ENCODE measurements around the gene NELFB. TPM values are rescaled to one million over a fixed set of nuclear protein-coding genes. Genes with fewer than 3 reads are reported as not detected.

NELFB gene
- total RNA-seq, 2 experiments from 2014 or later = 62.6 to 74.8 TPM

DNA sequence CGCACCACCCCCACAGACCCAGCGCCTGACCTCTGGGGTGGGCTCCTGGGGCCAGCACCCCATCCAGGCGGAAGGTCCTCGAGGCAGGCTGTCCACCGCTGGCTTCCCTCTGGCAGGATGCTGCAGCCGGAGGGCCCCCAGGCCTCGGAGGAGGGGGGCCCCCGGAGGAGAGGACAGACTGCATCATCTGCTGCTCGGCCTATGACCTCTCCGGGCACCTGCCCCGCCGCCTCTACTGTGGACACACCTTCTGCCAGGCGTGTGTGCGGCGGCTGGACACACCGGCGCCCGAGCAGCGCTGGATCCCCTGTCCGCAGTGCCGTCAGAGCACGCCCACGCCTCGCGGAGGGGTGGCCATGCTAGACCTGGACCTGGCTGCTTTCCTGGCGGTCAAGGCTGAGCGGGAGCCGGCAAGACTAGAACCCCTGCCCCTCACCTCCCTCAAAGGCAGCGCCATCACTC, 26.6 kb upstream of the NELFB start:
- no peak overlapping the region for H3K4me3 ChIP-seq (ENCODE audit: low read depth, low read length, poor library complexity, severe bottlenecking)
- TF ChIP-seq, protein P1, sequence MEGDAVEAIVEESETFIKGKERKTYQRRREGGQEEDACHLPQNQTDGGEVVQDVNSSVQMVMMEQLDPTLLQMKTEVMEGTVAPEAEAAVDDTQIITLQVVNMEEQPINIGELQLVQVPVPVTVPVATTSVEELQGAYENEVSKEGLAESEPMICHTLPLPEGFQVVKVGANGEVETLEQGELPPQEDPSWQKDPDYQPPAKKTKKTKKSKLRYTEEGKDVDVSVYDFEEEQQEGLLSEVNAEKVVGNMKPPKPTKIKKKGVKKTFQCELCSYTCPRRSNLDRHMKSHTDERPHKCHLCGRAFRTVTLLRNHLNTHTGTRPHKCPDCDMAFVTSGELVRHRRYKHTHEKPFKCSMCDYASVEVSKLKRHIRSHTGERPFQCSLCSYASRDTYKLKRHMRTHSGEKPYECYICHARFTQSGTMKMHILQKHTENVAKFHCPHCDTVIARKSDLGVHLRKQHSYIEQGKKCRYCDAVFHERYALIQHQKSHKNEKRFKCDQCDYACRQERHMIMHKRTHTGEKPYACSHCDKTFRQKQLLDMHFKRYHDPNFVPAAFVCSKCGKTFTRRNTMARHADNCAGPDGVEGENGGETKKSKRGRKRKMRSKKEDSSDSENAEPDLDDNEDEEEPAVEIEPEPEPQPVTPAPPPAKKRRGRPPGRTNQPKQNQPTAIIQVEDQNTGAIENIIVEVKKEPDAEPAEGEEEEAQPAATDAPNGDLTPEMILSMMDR (conservative IDR thresholded peaks at IDR 0.05; ENCODE audit: low read length) = no peak
- no peak for TF ChIP-seq EZH2phosphoT487 (IDR thresholded peaks at IDR 0.05; ENCODE audit: borderline replicate concordance, low read depth, low read length)
- intact Hi-C loops (cut with micrococcal nuclease; ENCODE audit: unreplicated experiment) = no loop called here
- no peak for DNase-seq (ENCODE audit: low spot score)
- H4K20me1 ChIP-seq (ENCODE audit: insufficient read depth, low read length) = no peaks in the 10 kb centered on the region
- H3K9me2 ChIP-seq (ENCODE audit: insufficient read depth, low read length) = no peaks in the 10 kb centered on the region
- H3K9me3 ChIP-seq (ENCODE audit: low read length) = no peaks in the 10 kb centered on the region
- H3K4me1 ChIP-seq (ENCODE audit: insufficient read depth, low read length, poor library complexity, severe bottlenecking) = peaks cover 11% of the 10 kb centered on the region
- H2AFZ ChIP-seq (ENCODE audit: low read length) = no peak overlapping the region
- no peaks in the 10 kb centered on the region for H3K36me3 ChIP-seq (ENCODE audit: insufficient read depth, low read length)
- ChIA-PET CTCF (ENCODE audit: unreplicated experiment) (no interaction called here), POLR2A (no interaction called here)
- no peaks in the 10 kb centered on the region for H3K79me2 ChIP-seq (ENCODE audit: insufficient read depth, low read depth, low read length)
- H3K27ac ChIP-seq (ENCODE audit: low read depth, low read length, poor library complexity, severe bottlenecking) = no peak overlapping the region
- no peak overlapping the region for H3K4me2 ChIP-seq (ENCODE audit: low read length)
- no TSS peak for BruUV-seq (replicated peaks)

DNA sequence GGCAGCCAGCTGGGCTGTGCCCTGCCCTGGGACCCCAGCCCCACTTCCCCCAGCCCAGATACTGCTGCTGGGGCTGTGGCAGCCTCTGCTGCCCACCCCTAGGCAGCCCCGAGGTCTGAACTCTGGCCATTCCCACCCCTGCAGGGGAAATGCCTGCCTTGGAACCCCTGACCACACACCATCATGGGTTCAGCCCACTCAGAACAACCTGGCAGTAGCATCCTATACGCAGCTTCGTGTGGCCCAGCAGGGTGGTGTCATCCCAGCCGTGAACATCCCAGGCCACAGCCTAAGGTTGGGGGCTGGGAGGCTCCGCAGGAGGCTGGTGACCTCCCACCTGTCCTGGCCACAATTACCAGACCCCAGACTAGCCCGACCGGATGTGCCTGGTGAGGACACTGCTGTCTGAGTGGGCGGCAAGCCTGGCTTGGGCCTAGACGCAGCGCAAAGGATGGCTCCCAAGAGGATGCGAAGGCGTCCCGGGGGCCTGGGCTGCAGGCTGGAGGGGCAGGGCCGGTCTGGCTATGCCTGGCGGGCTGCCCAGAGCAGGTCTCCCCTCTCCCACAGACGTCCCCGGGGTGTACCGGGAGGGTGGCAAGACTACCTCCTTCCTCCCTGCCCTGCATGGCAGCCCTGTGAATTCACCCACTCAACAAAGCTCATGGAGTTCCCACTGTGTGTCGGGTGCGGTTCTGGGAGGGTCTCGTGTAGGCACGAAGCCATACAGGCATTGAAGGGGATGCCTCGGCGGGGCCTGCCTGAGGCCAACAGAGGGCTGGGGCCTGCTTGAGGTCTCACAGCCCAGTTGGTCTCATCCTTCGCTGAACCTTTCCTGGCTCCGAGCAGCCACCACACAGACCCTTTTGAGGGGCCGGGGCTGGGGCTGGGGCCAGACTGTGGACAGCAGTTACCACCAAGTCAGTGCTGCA, 25.9 kb upstream of the NELFB start:
- Histone ChIP-seq H3K4me1 (ENCODE audit: insufficient read depth, low read length, poor library complexity, severe bottlenecking) (peaks cover 11% of the 10 kb centered on the region), H3K36me3 (ENCODE audit: insufficient read depth, low read length) (no peaks in the 10 kb centered on the region), H3K4me3 (ENCODE audit: low read depth, low read length, poor library complexity, severe bottlenecking) (no peak overlapping the region), H2AFZ (ENCODE audit: low read length) (no peak overlapping the region), H3K27ac (ENCODE audit: low read depth, low read length, poor library complexity, severe bottlenecking) (no peak overlapping the region), H3K79me2 (ENCODE audit: insufficient read depth, low read depth, low read length) (no peaks in the 10 kb centered on the region), H3K9me3 (ENCODE audit: low read length) (no peaks in the 10 kb centered on the region), H3K4me2 (ENCODE audit: low read length) (no peak overlapping the region), H3K9me2 (ENCODE audit: insufficient read depth, low read length) (no peaks in the 10 kb centered on the region), H4K20me1 (ENCODE audit: insufficient read depth, low read length) (no peaks in the 10 kb centered on the region)
- CTCF ChIA-PET (ENCODE audit: unreplicated experiment) = no interaction called here
- DNase-seq (ENCODE audit: low spot score) = no peak
- BruUV-seq (replicated peaks) = no TSS peak
- TF ChIP-seq EZH2phosphoT487 (IDR thresholded peaks at IDR 0.05; ENCODE audit: borderline replicate concordance, low read depth, low read length) = no peak
- TF ChIP-seq, protein P1 (conservative IDR thresholded peaks at IDR 0.05; ENCODE audit: low read length) = no peak
- intact Hi-C loops (cut with micrococcal nuclease; ENCODE audit: unreplicated experiment) = no loop called here
- POLR2A ChIA-PET = no interaction called here
